Subcutaneous adipose tissue (tissue), 4 donors: Measurements from ENCODE around the gene ERCC6L. TPM values are rescaled to one million over a fixed set of nuclear protein-coding genes. Genes with fewer than 3 reads are reported as not detected.

Experiments used
- total RNA-seq, 4 donors: library from RNA; depleted of rRNA; stranded (reverse); fragments of >200 nt; gene quantifications; one replicate each; pipeline ENCODE4 v1.1.0, GENCODE V29; 2016
- TF ChIP-seq, protein P1 (sequence below): fragments of 450-650 bp; IDR thresholded peaks from one replicate; pipeline ENCODE4 v1.5.1; 2016; ENCODE audit warnings: low read depth, mild to moderate bottlenecking, control low read depth, antibody characterized with exemption, moderate library complexity

ERCC6L gene
- total RNA-seq, 4 donors from 2014 or later: 0.22 to 0.51 TPM; not detected in 2

DNA sequence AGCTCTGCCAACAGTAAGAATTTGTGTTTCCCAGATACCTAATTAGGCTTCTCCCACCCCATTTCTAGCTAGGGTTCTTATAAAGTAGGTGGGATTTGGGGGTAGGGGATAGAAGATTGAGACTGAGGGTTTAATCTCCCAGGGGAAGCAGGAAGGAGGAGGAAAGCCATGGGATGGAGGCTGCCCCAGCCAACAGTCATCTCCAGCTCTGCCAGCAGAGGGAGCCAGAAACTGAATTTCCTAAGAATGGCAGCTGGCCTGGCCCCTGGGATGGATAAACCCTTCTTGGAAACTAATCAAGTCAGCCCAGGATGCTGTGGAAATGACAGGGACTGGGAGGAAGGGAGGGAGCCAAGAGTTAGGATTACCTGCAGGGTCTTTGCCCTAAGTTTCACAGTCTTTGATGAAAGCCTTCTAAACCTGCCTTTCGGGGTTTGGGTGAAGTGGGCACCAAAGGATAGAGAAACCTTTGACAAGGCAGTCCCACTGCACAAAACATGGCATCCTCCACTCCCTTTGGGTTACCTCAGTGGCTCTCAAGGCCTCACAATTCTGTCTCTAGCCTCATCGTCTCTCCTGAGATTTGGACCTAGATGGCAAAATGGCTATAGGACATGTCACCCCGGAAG, 6.7 kb upstream of the ERCC6L start:
- TF ChIP-seq, protein P1, sequence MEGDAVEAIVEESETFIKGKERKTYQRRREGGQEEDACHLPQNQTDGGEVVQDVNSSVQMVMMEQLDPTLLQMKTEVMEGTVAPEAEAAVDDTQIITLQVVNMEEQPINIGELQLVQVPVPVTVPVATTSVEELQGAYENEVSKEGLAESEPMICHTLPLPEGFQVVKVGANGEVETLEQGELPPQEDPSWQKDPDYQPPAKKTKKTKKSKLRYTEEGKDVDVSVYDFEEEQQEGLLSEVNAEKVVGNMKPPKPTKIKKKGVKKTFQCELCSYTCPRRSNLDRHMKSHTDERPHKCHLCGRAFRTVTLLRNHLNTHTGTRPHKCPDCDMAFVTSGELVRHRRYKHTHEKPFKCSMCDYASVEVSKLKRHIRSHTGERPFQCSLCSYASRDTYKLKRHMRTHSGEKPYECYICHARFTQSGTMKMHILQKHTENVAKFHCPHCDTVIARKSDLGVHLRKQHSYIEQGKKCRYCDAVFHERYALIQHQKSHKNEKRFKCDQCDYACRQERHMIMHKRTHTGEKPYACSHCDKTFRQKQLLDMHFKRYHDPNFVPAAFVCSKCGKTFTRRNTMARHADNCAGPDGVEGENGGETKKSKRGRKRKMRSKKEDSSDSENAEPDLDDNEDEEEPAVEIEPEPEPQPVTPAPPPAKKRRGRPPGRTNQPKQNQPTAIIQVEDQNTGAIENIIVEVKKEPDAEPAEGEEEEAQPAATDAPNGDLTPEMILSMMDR: no peak

DNA sequence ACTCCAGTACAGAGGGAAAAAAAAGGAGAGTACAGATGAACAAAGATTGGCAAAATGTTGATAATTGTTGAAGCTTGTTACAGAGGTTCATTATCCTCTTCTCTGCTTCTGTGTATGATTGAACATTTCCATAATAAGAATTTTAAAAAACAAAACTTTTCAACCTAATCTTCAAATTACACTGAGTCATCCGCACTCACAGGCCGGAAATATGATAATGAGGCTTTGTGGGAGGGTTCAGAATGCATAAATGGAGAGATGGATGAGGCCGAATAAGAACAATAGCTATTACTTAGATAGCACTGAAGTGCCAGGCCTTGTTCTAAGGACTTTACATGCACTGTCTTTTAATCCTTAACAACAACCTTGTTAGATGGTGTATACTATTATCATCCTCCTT, 4.6 kb upstream of the ERCC6L start:
- TF ChIP-seq, protein P1: no peak

DNA sequence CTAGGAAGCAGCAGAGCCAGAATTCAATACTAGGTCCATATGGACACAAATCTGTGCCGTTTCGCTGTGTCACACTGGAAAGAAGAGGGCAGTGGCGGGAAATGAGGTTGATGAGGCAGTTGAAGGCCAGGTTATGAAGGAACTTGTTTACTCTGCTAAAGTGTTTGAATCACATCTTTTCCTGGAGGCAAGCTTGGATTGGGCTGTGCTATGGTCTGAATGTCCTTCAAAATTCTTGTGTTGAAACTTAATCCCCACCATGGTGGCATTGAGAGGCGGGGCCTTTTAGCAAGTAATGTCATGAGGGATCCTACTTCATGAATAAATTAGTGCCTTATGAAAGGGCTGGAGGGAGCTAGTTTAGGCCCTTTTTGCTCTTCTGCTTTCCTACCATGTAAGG, 2.1 kb upstream of the ERCC6L start:
- TF ChIP-seq, protein P1: no peak

DNA sequence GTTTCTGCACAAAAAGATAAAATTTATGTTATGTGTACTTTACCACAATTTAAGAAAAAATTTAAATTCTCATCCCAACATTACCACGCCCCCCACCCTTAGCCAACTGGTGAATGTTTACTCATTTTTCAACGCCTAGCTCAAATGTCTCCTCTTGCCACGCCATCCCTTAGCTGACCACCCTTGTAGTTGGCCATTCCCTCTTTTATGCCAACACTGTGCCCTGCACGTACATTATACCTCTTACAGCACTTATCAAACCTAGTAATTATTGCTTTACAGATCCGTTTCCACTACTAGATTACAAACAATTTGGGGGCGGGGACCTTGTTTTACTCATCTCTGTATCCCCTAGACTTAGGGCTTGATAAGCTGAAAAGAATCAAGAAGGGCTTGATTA, 644 bp downstream of the ERCC6L start:
- TF ChIP-seq, protein P1: no peak

DNA sequence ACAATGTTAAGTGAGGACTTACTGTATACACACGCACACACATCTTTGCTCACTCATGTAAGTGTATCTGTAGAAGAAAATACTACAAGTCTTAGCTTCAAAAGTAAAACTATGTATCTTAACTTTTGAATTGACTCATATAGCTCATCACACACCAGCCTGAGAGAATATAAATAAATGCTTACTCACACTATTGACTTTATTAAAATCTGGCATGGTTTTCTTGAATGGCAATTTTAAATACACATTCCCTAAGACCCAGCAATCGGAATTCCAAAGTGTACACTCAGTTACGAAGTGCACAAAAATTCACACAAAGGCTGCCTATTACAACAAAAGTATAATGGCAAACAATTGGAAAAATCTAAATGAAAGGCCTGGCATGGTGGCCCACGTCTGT, 2.0 kb downstream of the ERCC6L start:
- TF ChIP-seq, protein P1: no peak

DNA sequence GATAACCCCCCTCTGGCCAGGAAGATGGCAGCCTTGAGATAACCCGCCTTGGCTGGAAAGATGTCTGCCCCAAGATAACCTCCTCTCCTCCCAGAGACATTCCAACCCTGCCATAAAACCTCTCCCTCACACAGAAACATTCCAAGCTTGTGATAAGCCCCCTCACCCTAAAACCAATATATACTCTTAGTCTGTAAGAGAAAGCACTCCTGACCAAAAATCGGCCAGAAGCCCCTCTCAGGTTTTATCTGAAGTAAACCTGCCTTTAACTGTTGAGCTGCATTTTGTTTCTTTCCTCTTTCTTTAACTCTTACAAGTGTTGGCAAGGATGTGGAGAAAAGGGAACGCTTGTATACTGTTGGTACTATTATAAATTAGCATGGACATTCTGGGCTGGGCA, 8.5 kb downstream of the ERCC6L start:
- TF ChIP-seq, protein P1: no peak

DNA sequence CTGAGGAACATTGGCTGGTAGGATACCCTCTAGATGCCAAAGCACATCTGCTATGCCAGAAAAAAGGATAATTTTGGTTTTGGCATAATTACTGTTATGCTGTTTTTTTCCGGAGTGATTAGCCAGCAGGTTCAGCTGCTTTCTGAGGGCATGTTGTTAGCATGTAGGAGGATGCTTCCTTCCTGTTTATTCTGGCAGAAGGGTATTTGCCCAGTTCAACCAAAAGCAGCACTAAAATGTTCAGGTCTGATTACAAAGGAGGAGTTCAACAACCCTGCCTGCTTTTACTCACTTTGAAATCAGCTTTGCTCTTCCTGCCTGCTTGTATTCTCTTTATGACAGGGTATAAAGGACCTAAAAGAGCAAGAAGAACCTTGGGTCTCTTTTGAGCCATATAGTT, 21.9 kb downstream of the ERCC6L start:
- TF ChIP-seq, protein P1: no peak
